Left lobe of liver (tissue), 2 donors: ENCODE results near the gene P2RY6. TPM values are rescaled to one million over a fixed set of nuclear protein-coding genes. Genes with fewer than 3 reads are reported as not detected.

Source experiments
- ATAC-seq: fragments of 200-7000 bp; cut with Tn5 transposase; one replicate; pipeline ENCODE4 v1.9.1; 2020; ENCODE audit warnings: mild to moderate bottlenecking, moderate library complexity
- DNase-seq: peaks from one replicate; pipeline ENCODE4 v3.0.0-alpha.2; 2020; ENCODE audit warnings: low spot score
- total RNA-seq: library from RNA; stranded (reverse); gene quantifications from one replicate; pipeline ENCODE4 v1.2.1, GENCODE V29; 2021
- donor health status: DM: no; HTN: no; CAD: no; lungs with moderate emphysema.
- donor health status: DM: no; HTN: yes; CAD: no.

The P2RY6 gene
- total RNA-seq, 1 donor from 2014 or later, result 0.25 TPM

- no peak for ATAC-seq
- no peak for DNase-seq
These were observed 41.5 kb downstream of the P2RY6 start for GRCh38 chr11:73313652-73314051.

- ATAC-seq (no peak), DNase-seq (no peak)
These were observed 42.2 kb downstream of the P2RY6 start for GRCh38 chr11:73314117-73314961.

GRCh38 chr11:73315293-73316020 is 43.3 kb downstream of the P2RY6 start:
- ATAC-seq, result no peak

GRCh38 chr11:73316422-73316821 is 44.3 kb downstream of the P2RY6 start:
- DNase-seq, result no peak
- no peak for ATAC-seq

More at GRCh38 chr11:73315293-73316020, 43.3 kb downstream of the P2RY6 start:
- no peak for DNase-seq

GRCh38 chr11:73317373-73317772 is 45.2 kb downstream of the P2RY6 start:
- DNase-seq (no peak), ATAC-seq (no peak)

- DNase-seq (no peak), ATAC-seq (no peak)
These were observed 45.7 kb downstream of the P2RY6 start for GRCh38 chr11:73317803-73318202.

- no peak for ATAC-seq
These were observed 46.4 kb downstream of the P2RY6 start for GRCh38 chr11:73318501-73319011.

GRCh38 chr11:73320763-73321603 is 48.8 kb downstream of the P2RY6 start:
- DNase-seq, result no peak
- no peak for ATAC-seq

More at GRCh38 chr11:73318501-73319011, 46.4 kb downstream of the P2RY6 start:
- DNase-seq, result no peak

- peak; percentile 49 for ATAC-seq
These were observed 49.7 kb downstream of the P2RY6 start for GRCh38 chr11:73321604-73322381.

GRCh38 chr11:73322382-73323306 is 50.5 kb downstream of the P2RY6 start:
- DNase-seq (no peak), ATAC-seq (no peak)

More at GRCh38 chr11:73321604-73322381, 49.7 kb downstream of the P2RY6 start:
- DNase-seq, result no peak

- no peak for DNase-seq
- ATAC-seq, result peak; percentile 60
These were observed 51.3 kb downstream of the P2RY6 start for GRCh38 chr11:73323464-73323863.

GRCh38 chr11:73324116-73324515 is 52.0 kb downstream of the P2RY6 start:
- no peak for ATAC-seq

GRCh38 chr11:73324665-73325035 is 52.5 kb downstream of the P2RY6 start:
- ATAC-seq (no peak), DNase-seq (no peak)

More at GRCh38 chr11:73324116-73324515, 52.0 kb downstream of the P2RY6 start:
- DNase-seq, result no peak

- peak; percentile 14 for ATAC-seq
- no peak for DNase-seq
These were observed 53.2 kb downstream of the P2RY6 start for GRCh38 chr11:73325036-73325981.

GRCh38 chr11:73326929-73327811 is 55.0 kb downstream of the P2RY6 start:
- ATAC-seq, result no peak
- DNase-seq, result no peak

GRCh38 chr11:73327812-73328364 is 55.8 kb downstream of the P2RY6 start:
- no peak for DNase-seq
- no peak for ATAC-seq
